IPS-15b (cell line): ENCODE measurements around the gene CNTNAP2.
"Not testable (repeated sequence)": the region's sequence is repeated elsewhere in the genome, so short reads cannot be mapped to it uniquely, and the experiment has no call there.

Source experiments
- H3K27me3 ChIP-seq: one replicate; pipeline ENCODE4 v1.6.1; 2013; ENCODE audit warnings: low read length; ENCODE audit not compliant: control insufficient read depth, insufficient read depth
- H3K36me3 ChIP-seq: one replicate; pipeline ENCODE4 v1.6.1; 2013; ENCODE audit warnings: low read length; ENCODE audit not compliant: control insufficient read depth, insufficient read depth
- H3K4me1 ChIP-seq: one replicate; pipeline ENCODE4 v1.6.1; 2013; ENCODE audit warnings: mild to moderate bottlenecking, low read length; ENCODE audit not compliant: control insufficient read depth, insufficient read depth
- H3K4me3 ChIP-seq: one replicate; pipeline ENCODE4 v1.5.1; 2013; ENCODE audit warnings: low read depth, low read length
- H3K9ac ChIP-seq: one replicate; pipeline ENCODE4 v1.6.1; 2013; ENCODE audit warnings: low read depth, mild to moderate bottlenecking, low read length
- H3K9me3 ChIP-seq: one replicate; pipeline ENCODE4 v1.6.1; 2013; ENCODE audit warnings: mild to moderate bottlenecking, low read length; ENCODE audit not compliant: control insufficient read depth, insufficient read depth

CNTNAP2 gene

GRCh38 chr7:147079921-147080420 is 963.4 kb downstream of the CNTNAP2 start:
- no peaks in the 10 kb centered on the region for H3K27me3 ChIP-seq
- H3K4me1 ChIP-seq, result no peaks in the 10 kb centered on the region
- H3K4me3 ChIP-seq, result no peak overlapping the region
- H3K9ac ChIP-seq, result no peak overlapping the region
- H3K36me3 ChIP-seq, result no peaks in the 10 kb centered on the region
- no peaks in the 10 kb centered on the region for H3K9me3 ChIP-seq

GRCh38 chr7:147081117-147081516 is 964.5 kb downstream of the CNTNAP2 start:
- Histone ChIP-seq H3K4me1 (no peaks in the 10 kb centered on the region), H3K9me3 (no peaks in the 10 kb centered on the region), H3K36me3 (no peaks in the 10 kb centered on the region), H3K27me3 (no peaks in the 10 kb centered on the region), H3K9ac (no peak overlapping the region), H3K4me3 (no peak overlapping the region)

GRCh38 chr7:147089051-147089461 is 972.5 kb downstream of the CNTNAP2 start:
- Histone ChIP-seq H3K9me3 (no peaks in the 10 kb centered on the region), H3K9ac (no peak overlapping the region), H3K27me3 (no peaks in the 10 kb centered on the region), H3K4me3 (no peak overlapping the region), H3K36me3 (no peaks in the 10 kb centered on the region), H3K4me1 (no peaks in the 10 kb centered on the region)

- no peak overlapping the region for H3K9ac ChIP-seq
- no peak overlapping the region for H3K4me3 ChIP-seq
- no peaks in the 10 kb centered on the region for H3K36me3 ChIP-seq
- no peaks in the 10 kb centered on the region for H3K9me3 ChIP-seq
- no peaks in the 10 kb centered on the region for H3K27me3 ChIP-seq
- no peaks in the 10 kb centered on the region for H3K4me1 ChIP-seq
Measured at GRCh38 chr7:147089608-147090007, 973.0 kb downstream of the CNTNAP2 start.

- no peaks in the 10 kb centered on the region for H3K4me1 ChIP-seq
- H3K9ac ChIP-seq, result no peak overlapping the region
- H3K9me3 ChIP-seq, result no peaks in the 10 kb centered on the region
- H3K27me3 ChIP-seq, result no peaks in the 10 kb centered on the region
- no peaks in the 10 kb centered on the region for H3K36me3 ChIP-seq
- H3K4me3 ChIP-seq, result no peak overlapping the region
Measured at GRCh38 chr7:147096629-147097028, 980.0 kb downstream of the CNTNAP2 start.

- H3K4me3 ChIP-seq, result no peak overlapping the region
- H3K9ac ChIP-seq, result no peak overlapping the region
- H3K9me3 ChIP-seq, result no peaks in the 10 kb centered on the region
- no peaks in the 10 kb centered on the region for H3K4me1 ChIP-seq
- no peaks in the 10 kb centered on the region for H3K36me3 ChIP-seq
- H3K27me3 ChIP-seq, result no peaks in the 10 kb centered on the region
Measured at GRCh38 chr7:147103224-147103623, 986.6 kb downstream of the CNTNAP2 start.

GRCh38 chr7:147106746-147107145 is 990.1 kb downstream of the CNTNAP2 start:
- Histone ChIP-seq H3K9me3 (no peaks in the 10 kb centered on the region), H3K4me1 (no peaks in the 10 kb centered on the region), H3K27me3 (no peaks in the 10 kb centered on the region), H3K9ac (no peak overlapping the region), H3K4me3 (no peak overlapping the region), H3K36me3 (no peaks in the 10 kb centered on the region)

- not testable (repeated sequence) for H3K9me3 ChIP-seq, H3K4me1 ChIP-seq, H3K36me3 ChIP-seq, H3K4me3 ChIP-seq, H3K27me3 ChIP-seq, H3K9ac ChIP-seq
Measured at GRCh38 chr7:147114525-147114924, 997.9 kb downstream of the CNTNAP2 start.

- Histone ChIP-seq H3K9ac (no peak overlapping the region), H3K4me3 (no peak overlapping the region), H3K27me3 (no peaks in the 10 kb centered on the region), H3K4me1 (no peaks in the 10 kb centered on the region), H3K9me3 (no peaks in the 10 kb centered on the region), H3K36me3 (no peaks in the 10 kb centered on the region)
Measured at GRCh38 chr7:147136352-147136751, 1019.8 kb downstream of the CNTNAP2 start.

GRCh38 chr7:147145194-147145593 is 1028.6 kb downstream of the CNTNAP2 start:
- H3K4me3 ChIP-seq, result no peak overlapping the region
- no peaks in the 10 kb centered on the region for H3K36me3 ChIP-seq
- no peak overlapping the region for H3K9ac ChIP-seq
- no peaks in the 10 kb centered on the region for H3K27me3 ChIP-seq
- H3K4me1 ChIP-seq, result peaks cover 3% of the 10 kb centered on the region
- H3K9me3 ChIP-seq, result no peaks in the 10 kb centered on the region

GRCh38 chr7:147146169-147146568 is 1029.6 kb downstream of the CNTNAP2 start:
- no peak overlapping the region for H3K9ac ChIP-seq
- no peak overlapping the region for H3K4me3 ChIP-seq
- no peaks in the 10 kb centered on the region for H3K36me3 ChIP-seq
- H3K4me1 ChIP-seq, result peaks cover 3% of the 10 kb centered on the region
- H3K27me3 ChIP-seq, result no peaks in the 10 kb centered on the region
- H3K9me3 ChIP-seq, result no peaks in the 10 kb centered on the region

- Histone ChIP-seq H3K27me3 (no peaks in the 10 kb centered on the region), H3K9ac (no peak overlapping the region), H3K9me3 (no peaks in the 10 kb centered on the region), H3K4me3 (no peak overlapping the region), H3K36me3 (no peaks in the 10 kb centered on the region), H3K4me1 (no peaks in the 10 kb centered on the region)
Measured at GRCh38 chr7:147151661-147152060, 1035.1 kb downstream of the CNTNAP2 start.

- Histone ChIP-seq H3K4me1 (no peaks in the 10 kb centered on the region), H3K9ac (no peak overlapping the region), H3K4me3 (no peak overlapping the region), H3K27me3 (no peaks in the 10 kb centered on the region), H3K36me3 (no peaks in the 10 kb centered on the region), H3K9me3 (no peaks in the 10 kb centered on the region)
Measured at GRCh38 chr7:147153571-147153970, 1037.0 kb downstream of the CNTNAP2 start.
